H1 (cell line): Measurements from ENCODE around the gene OR10H5. TPM values are rescaled to one million over a fixed set of nuclear protein-coding genes. Genes with fewer than 3 reads are reported as not detected.

Experiments
- CTCF ChIA-PET: fragments of 300-600 bp; sonication (Branson Sonifier 250); formaldehyde crosslinking; loops from one replicate; lab custom pipeline; 2021; ENCODE audit not compliant: partially characterized antibody; lab: Charles Lee
- POLR2A ChIA-PET: fragments of 300-600 bp; sonication (Branson Sonifier 250); formaldehyde crosslinking; loops from one replicate; lab custom pipeline; 2021; ENCODE audit warnings: inconsistent platforms; ENCODE audit not compliant: partially characterized antibody; lab: Charles Lee
- DNase-seq, 2 experiments: peaks; one replicate each; pipeline versions ENCODE4 v3.0.0 to v3.0.0-alpha.2; 2010 to 2022; ENCODE audit warnings: low spot score in 2 of 2, low read depth in 1 of 2, mixed read lengths in 1 of 2
- FAIRE-seq: peaks from 2 replicates; lab custom pipeline; 2011; peaks lifted over from hg19 to GRCh38; lab: Jason Lieb, UNC
- H2AFZ ChIP-seq: 2 replicates; pipeline ENCODE4 v1.8.1; 2012; ENCODE audit warnings: low read length, inconsistent platforms
- H2AK5ac ChIP-seq: 2 replicates; pipeline ENCODE4 v1.6.1; 2013; ENCODE audit warnings: low read depth, low read length
- H2BK120ac ChIP-seq: replicated peaks from 2 replicates; pipeline ENCODE3; 2013; ENCODE audit warnings: low read depth, low read length, inconsistent platforms
- H2BK12ac ChIP-seq: 2 replicates; pipeline ENCODE4 v1.6.1; 2013; ENCODE audit warnings: low read depth, low read length
- H2BK15ac ChIP-seq: 2 replicates; pipeline ENCODE4 v1.6.1; 2013; ENCODE audit warnings: low read length
- H2BK20ac ChIP-seq: 2 replicates; pipeline ENCODE4 v1.6.1; 2013; ENCODE audit warnings: low read length
- H2BK5ac ChIP-seq: 2 replicates; pipeline ENCODE4 v1.6.1; 2013; ENCODE audit warnings: low read depth, low read length
- H3K14ac ChIP-seq: 2 replicates; pipeline ENCODE4 v1.6.1; 2013; ENCODE audit warnings: inconsistent platforms; ENCODE audit not compliant: insufficient read length
- H3K18ac ChIP-seq: 2 replicates; pipeline ENCODE4 v1.6.1; 2013; ENCODE audit warnings: low read length; ENCODE audit errors: extremely low read depth
- H3K23ac ChIP-seq: 2 replicates; pipeline ENCODE4 v1.6.1; 2013; ENCODE audit warnings: inconsistent platforms; ENCODE audit not compliant: insufficient read length
- H3K23me2 ChIP-seq: 2 replicates; pipeline ENCODE4 v1.6.1; 2013; ENCODE audit warnings: low read depth, low read length
- H3K27ac ChIP-seq: 2 replicates; pipeline ENCODE4 v1.6.1; 2011; ENCODE audit warnings: low read depth, low read length, inconsistent platforms
- H3K27me3 ChIP-seq, 4 experiments: replicated peaks in 1 of 4; 1 replicate in 1 of 4; 2 replicates in 3 of 4; pipeline versions ENCODE4 v1.6.1 to v1.8.1; 2011 to 2013; ENCODE audit warnings: low read length in 3 of 4, mild to moderate bottlenecking in 3 of 4, inconsistent platforms in 2 of 4, mixed read lengths in 2 of 4, moderate library complexity in 1 of 4; ENCODE audit not compliant: control insufficient read depth in 3 of 4, insufficient read depth in 3 of 4; ENCODE audit errors: extremely low read depth in 1 of 4
- H3K36me3 ChIP-seq, 4 experiments: 2 replicates each; pipeline versions ENCODE4 v1.6.1 to v1.8.1; 2011 to 2013; ENCODE audit warnings: mild to moderate bottlenecking in 4 of 4, low read length in 3 of 4, moderate library complexity in 2 of 4, control low read depth in 1 of 4, inconsistent platforms in 1 of 4; ENCODE audit not compliant: insufficient read depth in 4 of 4, control insufficient read depth in 2 of 4
- H3K4ac ChIP-seq: replicated peaks from 2 replicates; pipeline ENCODE3; 2013; ENCODE audit warnings: low read length, low read depth, mixed read lengths, inconsistent platforms; ENCODE audit not compliant: insufficient read length
- H3K4me1 ChIP-seq, 4 experiments: replicated peaks in 1 of 4; 1 replicate in 1 of 4; 2 replicates in 3 of 4; pipeline versions ENCODE4 v1.6.1 to v1.8.1; 2011 to 2013; ENCODE audit warnings: low read length in 3 of 4, inconsistent platforms in 2 of 4, mixed read lengths in 1 of 4; ENCODE audit not compliant: insufficient read depth in 4 of 4, control insufficient read depth in 3 of 4
- H3K4me2 ChIP-seq, 2 experiments: 2 replicates each; pipeline versions ENCODE4 v1.6.1 to v1.8.1; 2011 to 2013; ENCODE audit warnings: low read depth in 2 of 2, low read length in 2 of 2, control low read depth in 1 of 2, inconsistent platforms in 1 of 2, mild to moderate bottlenecking in 1 of 2; ENCODE audit not compliant: insufficient read depth in 1 of 2
- H3K4me3 ChIP-seq, 4 experiments: fragments of 200-600, 300-600 bp in 1 of 4; sonication (generic), shearing (Covaris generic), sonication (Bioruptor Twin) in 1 of 4; 2 replicates each; pipeline versions ENCODE4 v1.5.1 to v1.8.1; 2011 to 2016; ENCODE audit warnings: low read length in 4 of 4, low read depth in 3 of 4, control low read depth in 2 of 4, inconsistent platforms in 2 of 4, mild to moderate bottlenecking in 2 of 4, mixed read lengths in 1 of 4, moderate library complexity in 1 of 4; ENCODE audit not compliant: insufficient read depth in 2 of 4; ENCODE audit errors: extremely low read depth in 1 of 4
- H3K56ac ChIP-seq: replicated peaks from 2 replicates; pipeline ENCODE3; 2013; ENCODE audit warnings: low read depth, mild to moderate bottlenecking, mixed read lengths, low read length, inconsistent platforms; ENCODE audit not compliant: insufficient read length
- H3K79me1 ChIP-seq: 2 replicates; pipeline ENCODE4 v1.6.1; 2013; ENCODE audit warnings: low read depth, low read length, control low read depth
- H3K79me2 ChIP-seq, 2 experiments: 2 replicates each; pipeline versions ENCODE4 v1.6.1 to v1.8.1; 2012 to 2013; ENCODE audit warnings: low read length in 2 of 2, mild to moderate bottlenecking in 2 of 2, inconsistent platforms in 1 of 2; ENCODE audit not compliant: insufficient read depth in 2 of 2, control insufficient read depth in 1 of 2
- H3K9ac ChIP-seq, 4 experiments: replicated peaks in 1 of 4; 1 replicate in 1 of 4; 2 replicates in 3 of 4; pipeline versions ENCODE4 v1.6.1 to v1.8.1; 2011 to 2013; ENCODE audit warnings: low read depth in 3 of 4, low read length in 3 of 4, control low read depth in 2 of 4, mild to moderate bottlenecking in 2 of 4, moderate library complexity in 2 of 4, inconsistent platforms in 1 of 4; ENCODE audit errors: extremely low read depth in 1 of 4
- H3K9me3 ChIP-seq, 2 experiments: 2 replicates each; pipeline versions ENCODE4 v1.6.1 to v1.8.1; 2012 to 2013; ENCODE audit warnings: mild to moderate bottlenecking in 2 of 2, moderate library complexity in 2 of 2, control low read depth in 1 of 2, inconsistent platforms in 1 of 2, low read depth in 1 of 2, low read length in 1 of 2, mixed read lengths in 1 of 2; ENCODE audit not compliant: insufficient read depth in 2 of 2
- H4K20me1 ChIP-seq, 2 experiments: replicated peaks in 1 of 2; 2 replicates each; pipeline versions ENCODE3 to v1.8.1; 2011 to 2013; ENCODE audit warnings: inconsistent platforms in 2 of 2, low read length in 2 of 2, mild to moderate bottlenecking in 1 of 2; ENCODE audit not compliant: insufficient read depth in 2 of 2, control insufficient read depth in 1 of 2
- H4K5ac ChIP-seq: 2 replicates; pipeline ENCODE4 v1.6.1; 2013; ENCODE audit warnings: low read length, low read depth, mixed read lengths, inconsistent platforms; ENCODE audit not compliant: insufficient read length
- H4K8ac ChIP-seq: 2 replicates; pipeline ENCODE4 v1.8.0; 2013; ENCODE audit warnings: mild to moderate bottlenecking, moderate library complexity, low read length, inconsistent platforms; ENCODE audit not compliant: insufficient read depth; ENCODE audit errors: extremely low read depth
- H4K91ac ChIP-seq: replicated peaks from 2 replicates; pipeline ENCODE3; 2013; ENCODE audit warnings: low read length, mixed read lengths, inconsistent platforms; ENCODE audit not compliant: insufficient read length
- BACH1 ChIP-seq: IDR thresholded peaks from 2 replicates; pipeline ENCODE4 v1.6.1; 2012; ENCODE audit warnings: low read length, improper control_type of control experiment
- CBX5 ChIP-seq: fragments of 300-800, 300-1000 bp; sonication (generic); IDR thresholded peaks from 2 replicates; pipeline ENCODE4 v1.7.1; 2016; ENCODE audit warnings: antibody characterized with exemption, low read length, low read depth
- EP300 ChIP-seq, 2 experiments: IDR thresholded peaks; 1 replicate in 1 of 2; 2 replicates in 1 of 2; pipeline ENCODE4 v1.6.1; 2011 to 2012; ENCODE audit warnings: low read depth in 2 of 2, low read length in 2 of 2, mild to moderate bottlenecking in 2 of 2, borderline replicate concordance in 1 of 2, inconsistent platforms in 1 of 2, moderate library complexity in 1 of 2
- FOSL1 ChIP-seq: IDR thresholded peaks from 2 replicates; pipeline ENCODE4 v1.6.1; 2011; ENCODE audit warnings: mild to moderate bottlenecking, low read depth, low read length, moderate library complexity; ENCODE audit not compliant: insufficient read depth
- HDAC6 ChIP-seq: IDR thresholded peaks from one replicate; pipeline ENCODE4 v1.7.1; 2012; ENCODE audit warnings: low read depth, mild to moderate bottlenecking, inconsistent platforms, low read length, moderate library complexity
- RFX5 ChIP-seq: IDR thresholded peaks from 2 replicates; pipeline ENCODE4 v1.6.1; 2011; ENCODE audit warnings: low read depth, low read length, improper control_type of control experiment, borderline replicate concordance
- RXRA ChIP-seq: IDR thresholded peaks from 2 replicates; pipeline ENCODE4 v1.6.1; 2011; ENCODE audit warnings: low read depth, mild to moderate bottlenecking, low read length, moderate library complexity; ENCODE audit not compliant: insufficient read depth
- SAP30 ChIP-seq: fragments of 300-600 bp; sonication (generic); IDR thresholded peaks from 2 replicates; pipeline ENCODE4 v1.7.1; 2012; ENCODE audit warnings: low read length, moderate library complexity, mild to moderate bottlenecking, inconsistent platforms; ENCODE audit not compliant: insufficient read depth, insufficient replicate concordance
- SIN3A ChIP-seq, 2 experiments: IDR thresholded peaks in 1 of 2; conservative IDR thresholded peaks in 1 of 2; 2 replicates each; pipeline ENCODE4 v1.6.1; 2011 to 2012; ENCODE audit warnings: low read length in 2 of 2, improper control_type of control experiment in 1 of 2, low read depth in 1 of 2, mild to moderate bottlenecking in 1 of 2
- SIRT6 ChIP-seq: IDR thresholded peaks from one replicate; pipeline ENCODE4 v1.7.1; 2012; ENCODE audit warnings: low read length, inconsistent platforms
- SP2 ChIP-seq: IDR thresholded peaks from 2 replicates; pipeline ENCODE4 v1.6.1; 2012; ENCODE audit warnings: mild to moderate bottlenecking, low read length, inconsistent platforms
- TAF7 ChIP-seq: optimal IDR thresholded peaks from 2 replicates; pipeline ENCODE3; 2011; ENCODE audit warnings: low read depth, mild to moderate bottlenecking, inconsistent platforms, low read length, moderate library complexity, borderline replicate concordance
- TBP ChIP-seq: IDR thresholded peaks from 2 replicates; pipeline ENCODE4 v1.6.1; 2011; ENCODE audit warnings: low read depth, low read length, improper control_type of control experiment
- ZNF274 ChIP-seq: IDR thresholded peaks from 2 replicates; pipeline ENCODE4 v1.7.0; 2012; ENCODE audit warnings: low read length, borderline replicate concordance; ENCODE audit errors: extremely low read depth
- WGBS, 2 experiments: shearing (Covaris generic) in 1 of 2; methylation state at CpG; one replicate each; pipeline versions ENCODE4 v1.1.6 to v1.1.7; 2013 to 2015; ENCODE audit warnings: low lambda C conversion rate in 2 of 2, mixed read lengths in 2 of 2, inconsistent platforms in 1 of 2, low coverage in 1 of 2, missing lambda C conversion rate in 1 of 2; ENCODE audit not compliant: insufficient replicate concordance in 2 of 2, insufficient coverage in 1 of 2, insufficient read length in 1 of 2; ENCODE audit errors: extremely low coverage in 1 of 2, missing lambda C conversion rate in 1 of 2; 5-methylcytosine and 5-hydroxymethylcytosine counted together
- polyA plus RNA-seq, 7 experiments: library from polyadenylated mRNA; depleted of rRNA in 3 of 7; stranded (reverse) in 5 of 7; unstranded in 2 of 7; fragments of >200 nt in 5 of 7; fragments of 200-250 nt in 2 of 7; gene quantifications; 1 replicate in 5 of 7; 2 replicates in 1 of 7; 4 replicates in 1 of 7; pipeline versions ENCODE4 v1.2.1 to v1.2.3, GENCODE V29; 2011 to 2013; ENCODE audit warnings: missing spikeins in 2 of 7, mixed read lengths in 2 of 7
- total RNA-seq: library from RNA; stranded (reverse); fragmentation: NEBNext Ultra II Directional; extraction: Animal tissue kit (Norgen Biotek cat#: 25700); gene quantifications from 2 replicates; pipeline ENCODE4 v1.2.1, GENCODE V29; 2021
- TF ChIP-seq, protein P1 (sequence below): IDR thresholded peaks from 2 replicates; pipeline ENCODE4 v1.6.1; 2012; ENCODE audit warnings: inconsistent platforms

The OR10H5 gene
- total and polyA plus RNA-seq, 2 of the 8 experiments (the other 6 are each of a cell fraction or from before 2014, with no cell fraction given) = not detected

DNA sequence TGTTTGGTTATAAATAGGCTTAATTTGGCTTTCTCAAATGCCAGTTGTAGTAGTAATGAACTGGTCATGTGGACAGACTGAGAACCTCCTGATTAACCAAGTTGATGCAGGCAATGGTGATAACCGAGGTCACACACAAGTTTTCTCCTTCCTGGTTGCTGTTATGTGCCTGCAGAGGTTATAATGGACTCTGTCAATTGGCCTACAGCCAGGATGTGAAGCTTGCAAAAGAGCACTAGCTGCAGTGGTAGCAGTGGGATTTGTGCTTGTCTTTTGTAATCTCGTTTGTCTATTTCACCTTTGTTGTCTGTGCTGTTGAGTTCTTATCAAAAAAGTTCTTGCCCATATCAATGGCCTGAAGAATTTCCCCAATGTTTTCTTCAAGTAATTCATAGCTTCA lies 29.1 kb upstream of the OR10H5 start:
- no peak overlapping the region for H2AK5ac ChIP-seq
- H3K27ac ChIP-seq = no peak overlapping the region
- peaks cover 62 to 72% of the 10 kb centered on the region in 2 experiments for H3K9me3 ChIP-seq
- no peak overlapping the region for H2BK120ac ChIP-seq
- no peaks in the 10 kb centered on the region for H3K23me2 ChIP-seq
- H2BK5ac ChIP-seq = no peak overlapping the region
- no peak for DNase-seq
- no peaks in the 10 kb centered on the region for H3K4me1 ChIP-seq
- ChIA-PET CTCF (no interaction called here), POLR2A (no interaction called here)
- no peak overlapping the region for H2AFZ ChIP-seq
- no peaks in the 10 kb centered on the region for H3K79me1 ChIP-seq
- H3K79me2 ChIP-seq = no peaks in the 10 kb centered on the region
- no peak overlapping the region for H3K4ac ChIP-seq
- no peak for FAIRE-seq
- no peaks in the 10 kb centered on the region for H4K20me1 ChIP-seq
- no peak overlapping the region for H3K4me2 ChIP-seq
- H4K5ac ChIP-seq = no peak overlapping the region
- no peak overlapping the region for H2BK12ac ChIP-seq
- no peak overlapping the region for H2BK20ac ChIP-seq
- H3K4me3 ChIP-seq = no peak overlapping the region
- no peak overlapping the region for H3K23ac ChIP-seq
- no peak overlapping the region for H3K18ac ChIP-seq
- H3K36me3 ChIP-seq = no peaks in the 10 kb centered on the region
- WGBS, 2 experiments = 72% methylated on average over 2 of the region's 2 CpGs; no CpG with 5 or more reads in 1 of the 2 experiments
- no peaks in the 10 kb centered on the region for H3K27me3 ChIP-seq
- H3K56ac ChIP-seq = no peak overlapping the region
- H3K9ac ChIP-seq = no peak overlapping the region
- no peak overlapping the region for H4K8ac ChIP-seq
- H3K14ac ChIP-seq = no peak overlapping the region
- no peak overlapping the region for H4K91ac ChIP-seq
- H2BK15ac ChIP-seq = no peak overlapping the region
- TF ChIP-seq ZNF274 (no peak), FOSL1 (no peak), SIN3A (conservative IDR thresholded peaks at IDR 0.05 in 1 of 2, IDR thresholded peaks at IDR 0.05 in 1 of 2; ENCODE audit: low read depth in 1 of 2, low read length in 2 of 2) (no peak), RFX5 (no peak), TAF7 (no peak), TBP (no peak), EP300 (IDR thresholded peaks at IDR 0.05; ENCODE audit: borderline replicate concordance in 1 of 2, low read depth in 2 of 2, low read length in 2 of 2) (no peak), SP2 (no peak), SIRT6 (no peak), BACH1 (no peak), CBX5 (no peak), HDAC6 (no peak), SAP30 (no peak), RXRA (no peak)
- TF ChIP-seq, protein P1, sequence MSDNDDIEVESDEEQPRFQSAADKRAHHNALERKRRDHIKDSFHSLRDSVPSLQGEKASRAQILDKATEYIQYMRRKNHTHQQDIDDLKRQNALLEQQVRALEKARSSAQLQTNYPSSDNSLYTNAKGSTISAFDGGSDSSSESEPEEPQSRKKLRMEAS = no peak
